Spleen (tissue), 11 donors: ENCODE measurements around the gene GIGYF2. TPM values are rescaled to one million over a fixed set of nuclear protein-coding genes. Genes with fewer than 3 reads are reported as not detected.
"Not testable (repeated sequence)": the region's sequence is repeated elsewhere in the genome, so short reads cannot be mapped to it uniquely, and the experiment has no call there.

Experiments used
- DNase-seq: peaks from one replicate; pipeline ENCODE4 v3.0.0-alpha.2; 2020
- H3K27ac ChIP-seq, 8 donors: fragments of 200-600 bp; sonication (generic) in 7 of 8; 1 replicate in 4 of 8; 2 replicates in 4 of 8; pipeline versions ENCODE4 v1.5.0 to v1.8.0; 2016 to 2021; ENCODE audit warnings: inconsistent platforms in 4 of 8, mild to moderate bottlenecking in 4 of 8, moderate library complexity in 1 of 8
- H3K27me3 ChIP-seq, 7 donors: fragments of 200-600 bp; sonication (generic) in 6 of 7; replicated peaks in 1 of 7; 1 replicate in 4 of 7; 2 replicates in 3 of 7; pipeline versions ENCODE4 v1.5.0 to v1.8.0; 2016 to 2021; ENCODE audit warnings: inconsistent platforms in 3 of 7, mild to moderate bottlenecking in 1 of 7
- H3K36me3 ChIP-seq, 6 donors: fragments of 200-600 bp; sonication (generic) in 5 of 6; 1 replicate in 4 of 6; 2 replicates in 2 of 6; pipeline versions ENCODE4 v1.5.0 to v1.8.0; 2016 to 2021; ENCODE audit warnings: inconsistent platforms in 2 of 6
- H3K4me1 ChIP-seq, 6 donors: fragments of 200-600 bp; sonication (generic) in 5 of 6; 1 replicate in 3 of 6; 2 replicates in 3 of 6; pipeline versions ENCODE4 v1.5.0 to v1.8.0; 2016 to 2021; ENCODE audit warnings: inconsistent platforms in 3 of 6
- H3K4me3 ChIP-seq, 8 donors: fragments of 200-600 bp; sonication (generic) in 7 of 8; 1 replicate in 4 of 8; 2 replicates in 4 of 8; pipeline versions ENCODE4 v1.5.0 to v1.8.0; 2016 to 2021; ENCODE audit warnings: inconsistent platforms in 4 of 8, mild to moderate bottlenecking in 4 of 8, moderate library complexity in 2 of 8
- H3K9me3 ChIP-seq, 8 donors: fragments of 200-600 bp; sonication (generic) in 7 of 8; 1 replicate in 4 of 8; 2 replicates in 4 of 8; pipeline versions ENCODE4 v1.5.0 to v1.8.0; 2016 to 2021; ENCODE audit warnings: inconsistent platforms in 4 of 8
- CTCF ChIP-seq, 11 experiments: fragments of 200-600 bp in 7 of 11; fragments of 450-650 bp in 4 of 11; sonication (generic) in 4 of 11; IDR thresholded peaks in 8 of 11; conservative IDR thresholded peaks in 3 of 11; 1 replicate in 7 of 11; 2 replicates in 4 of 11; pipeline versions ENCODE4 v1.4.0 to v1.8.0; 2016 to 2021; ENCODE audit warnings: antibody characterized with exemption in 11 of 11, inconsistent platforms in 4 of 11, mild to moderate bottlenecking in 1 of 11
- POLR2A ChIP-seq, 3 donors: fragments of 450-650 bp; IDR thresholded peaks; one replicate each; pipeline ENCODE4 v1.5.1; 2017; ENCODE audit warnings: antibody characterized with exemption in 3 of 3, mild to moderate bottlenecking in 1 of 3
- POLR2AphosphoS5 ChIP-seq, 3 donors: sonication (generic); formaldehyde crosslinking; IDR thresholded peaks; one replicate each; pipeline ENCODE4 v1.5.1; 2017; ENCODE audit warnings: antibody characterized with exemption in 3 of 3
- WGBS, 5 donors: extraction: QIAGEN DNeasy Blood & Tissue Kit in 3 of 5; methylation state at CpG; one replicate each; pipeline versions ENCODE4 v1.1.5 to v1.1.7; 2013 to 2018; 5-methylcytosine and 5-hydroxymethylcytosine counted together
- intact Hi-C: fragments of 100-400 bp; cut with DNase I; formaldehyde crosslinking; loops from one replicate; pipeline ENCODE4 v1.15.0; 2023; ENCODE audit warnings: low total_unique reads
- polyA plus RNA-seq, 3 donors: library from polyadenylated mRNA; stranded (reverse); fragments of 200-250 nt; gene quantifications; one replicate each; pipeline ENCODE4 v1.2.1, GENCODE V29; 2013
- total RNA-seq, 7 donors: library from RNA; depleted of rRNA in 3 of 7; stranded (reverse); fragments of >200 nt in 3 of 7; fragmentation: NEBNext Ultra II Directional in 4 of 7; extraction: Animal tissue kit (Norgen Biotek cat#: 25700) in 4 of 7; gene quantifications; one replicate each; pipeline versions ENCODE4 v1.1.0 to v1.2.1, GENCODE V29; 2016 to 2021
- donor health status: healthy with polysubstance abuse.
- donor health status: DM: no; HTN: no; CAD: no; lungs with moderate emphysema.
- donor health status: DM: no; HTN: no; CAD: no.
- donor health status: Bipolar disorder and iron deficiency.
- donor health status: healthy.
- donor health status: DM: no; HTN: no; CAD: no.
- donor health status: DM: yes; HTN: yes; CAD: no.

Gene GIGYF2
- total and polyA plus RNA-seq, 10 donors: 7.3 to 116 (median 97.2) TPM

- Histone ChIP-seq H3K27ac (peak overlapping the region in 1 of 8 donors; percentile 57), H3K4me3 (no peak overlapping the region), H3K9me3 (no peaks in the 10 kb centered on the region), H3K27me3 (peaks cover 0 to 20% (median 0%) of the 10 kb centered on the region in 7 donors), H3K36me3 (no peaks in the 10 kb centered on the region), H3K4me1 (peaks cover 0 to 12% (median 5%) of the 10 kb centered on the region in 6 donors)
- DNase-seq: no peak
- 64 to 72% (median 65%) methylated on average over 42 to 43 of the region's 43 CpGs for WGBS, 5 donors
- intact Hi-C loops: no loop called here
- TF ChIP-seq CTCF (IDR thresholded peaks at IDR 0.05 in 8 of 11, conservative IDR thresholded peaks at IDR 0.05 in 3 of 11): no peak
- no peak for TF ChIP-seq POLR2A (IDR thresholded peaks at IDR 0.05)
- no peak for TF ChIP-seq POLR2AphosphoS5 (IDR thresholded peaks at IDR 0.05)
Measured at GRCh38 chr2:232900811-232901735, 203.9 kb downstream of the GIGYF2 start.

GRCh38 chr2:232901736-232902578 lies 204.8 kb downstream of the GIGYF2 start:
- H3K36me3 ChIP-seq: no peaks in the 10 kb centered on the region
- intact Hi-C loops: no loop called here
- DNase-seq: no peak
- TF ChIP-seq POLR2AphosphoS5 (IDR thresholded peaks at IDR 0.05): peak in 1 of 3 donors; percentile 52
- no peak for TF ChIP-seq CTCF (IDR thresholded peaks at IDR 0.05 in 8 of 11, conservative IDR thresholded peaks at IDR 0.05 in 3 of 11)
- WGBS, 5 donors: 72 to 81% (median 74%) methylated on average over 28 of the region's 28 CpGs
- no peak overlapping the region for H3K4me3 ChIP-seq
- H3K4me1 ChIP-seq: peaks cover 0 to 12% (median 5%) of the 10 kb centered on the region in 6 donors
- H3K9me3 ChIP-seq: no peaks in the 10 kb centered on the region
- peaks cover 0 to 20% (median 0%) of the 10 kb centered on the region in 7 donors for H3K27me3 ChIP-seq
- peak overlapping the region in 1 of 8 donors; percentile 57 for H3K27ac ChIP-seq

- H3K36me3 ChIP-seq: no peaks in the 10 kb centered on the region
- TF ChIP-seq POLR2AphosphoS5 (IDR thresholded peaks at IDR 0.05) (no peak), POLR2A (IDR thresholded peaks at IDR 0.05) (no peak), CTCF (IDR thresholded peaks at IDR 0.05 in 8 of 11, conservative IDR thresholded peaks at IDR 0.05 in 3 of 11) (no peak)
- no peak for DNase-seq
- no peak overlapping the region for H3K4me3 ChIP-seq
- no peak overlapping the region for H3K27ac ChIP-seq
- intact Hi-C loops: no loop called here
- H3K9me3 ChIP-seq: no peaks in the 10 kb centered on the region
- H3K27me3 ChIP-seq: peaks cover 0 to 20% (median 0%) of the 10 kb centered on the region in 7 donors
- 78 to 86% (median 83%) methylated on average over 8 to 9 of the region's 9 CpGs for WGBS, 5 donors
- H3K4me1 ChIP-seq: peaks cover 0 to 12% (median 5%) of the 10 kb centered on the region in 6 donors
Measured at GRCh38 chr2:232903989-232904388, 206.9 kb downstream of the GIGYF2 start.

GRCh38 chr2:232906867-232907717 lies 210.0 kb downstream of the GIGYF2 start:
- intact Hi-C loops, H3K27ac ChIP-seq, H3K36me3 ChIP-seq, H3K4me3 ChIP-seq, H3K4me1 ChIP-seq, DNase-seq: not testable (repeated sequence)
- H3K9me3 ChIP-seq: peaks cover 0 to 23% (median 11%) of the 10 kb centered on the region in 8 donors
- 71 to 82% (median 77%) methylated on average over 7 to 10 of the region's 10 CpGs for WGBS, 5 donors
- H3K27me3 ChIP-seq: peaks cover 0 to 17% (median 0%) of the 10 kb centered on the region in 7 donors

- H3K4me1 ChIP-seq, H3K4me3 ChIP-seq, DNase-seq, H3K27ac ChIP-seq, H3K36me3 ChIP-seq, intact Hi-C loops: not testable (repeated sequence)
- WGBS, 5 donors: 90 to 96% (median 92%) methylated on average over 9 of the region's 9 CpGs
- Histone ChIP-seq H3K9me3 (peaks cover 0 to 29% (median 17%) of the 10 kb centered on the region in 8 donors), H3K27me3 (peaks cover 0 to 11% (median 0%) of the 10 kb centered on the region in 7 donors)
Measured at GRCh38 chr2:232907718-232908085, 210.6 kb downstream of the GIGYF2 start.
